ENCODE measurements around the gene LCE4A.

Gene LCE4A

GRCh38 chr1:152745765-152746444, 37.9 kb downstream of the LCE4A start:
- no peak for DNase-seq (ENCODE audit: low read depth, low spot score)

DNA sequence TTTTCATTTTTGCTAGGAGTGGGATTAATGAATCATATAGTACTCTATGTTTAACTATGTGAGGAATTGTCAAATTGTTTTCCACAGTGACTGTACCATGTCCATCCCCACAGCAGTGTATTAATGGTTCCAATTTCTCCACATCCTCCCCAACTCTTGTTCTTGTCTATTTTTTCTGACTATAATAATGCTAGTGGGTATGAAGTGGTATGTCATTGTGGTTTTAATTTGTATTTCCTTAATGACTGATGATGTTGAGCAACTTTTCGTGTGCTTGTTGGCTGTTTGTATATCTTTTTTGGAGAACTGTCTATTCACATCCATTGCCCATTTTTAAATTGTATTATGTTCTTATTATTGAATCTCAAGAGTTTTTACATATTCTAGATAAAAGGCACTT, 39.9 kb downstream of the LCE4A start:
- no peak for DNase-seq (ENCODE audit: low read depth, low spot score)

GRCh38 chr1:152752225-152752624, 44.3 kb downstream of the LCE4A start:
- no peak for DNase-seq (ENCODE audit: low read depth, low spot score)

- no peak for DNase-seq (ENCODE audit: low read depth, low spot score)
Observed at GRCh38 chr1:152753586-152753985, 45.6 kb downstream of the LCE4A start.

DNA sequence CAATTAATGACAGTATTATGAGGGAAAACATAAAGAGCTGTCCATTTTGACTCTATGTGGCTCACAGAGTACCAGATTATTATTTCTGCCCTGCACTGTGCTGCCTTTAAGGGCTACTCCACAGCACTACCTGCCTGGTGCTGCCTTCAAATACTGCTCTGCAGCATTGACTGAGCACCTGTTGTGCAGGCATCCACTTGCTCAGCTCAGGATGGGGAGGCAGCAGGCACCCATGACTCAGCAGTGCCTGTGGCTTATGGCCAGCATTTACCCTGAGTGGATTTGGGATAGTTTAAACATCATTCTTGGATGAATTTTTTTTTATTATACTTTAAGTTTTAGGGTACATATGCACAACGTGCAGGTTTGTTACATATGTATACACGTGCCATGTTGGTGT, 48.9 kb downstream of the LCE4A start:
- DNase-seq (ENCODE audit: low read depth, low spot score), result no peak

DNA sequence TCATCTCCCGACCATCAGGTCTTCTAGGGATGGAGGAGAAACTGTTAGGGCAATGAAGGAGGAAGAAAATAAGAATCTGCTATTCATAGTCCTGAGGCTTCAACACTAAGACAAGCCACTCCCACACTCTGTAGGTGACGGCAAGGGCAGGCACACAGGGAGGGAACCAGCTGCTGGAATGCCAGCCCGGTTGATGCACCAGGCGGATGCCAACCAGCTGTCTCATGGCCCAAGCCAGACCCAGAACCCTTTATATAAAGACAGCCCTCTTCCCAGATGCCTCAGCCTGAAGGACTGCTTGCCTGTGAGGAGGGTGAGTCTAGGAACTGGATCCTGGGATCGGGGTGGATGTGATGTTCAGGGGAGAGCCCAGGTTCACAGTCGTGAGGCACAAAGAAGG, 49.8 kb downstream of the LCE4A start, which contains the start of gene KPRP:
KPRP (plus strand) TSS at position 279 of the 400 bp plus-strand sequence. CDS start 1,564 bp downstream, outside the sequence.
- no peak for DNase-seq (ENCODE audit: low read depth, low spot score)

GRCh38 chr1:152758636-152759035, 50.7 kb downstream of the LCE4A start:
- no peak for DNase-seq (ENCODE audit: low read depth, low spot score)

Data from ELF-1 (cell line).